Liver (tissue), 9 donors: ENCODE results near the gene C3orf52. TPM values are rescaled to one million over a fixed set of nuclear protein-coding genes. Genes with fewer than 3 reads are reported as not detected.

Source experiments
- DNase-seq: peaks from one replicate; pipeline ENCODE4 v3.0.0-alpha.2; 2017; ENCODE audit warnings: low spot score
- H3K27ac ChIP-seq, 2 donors: one replicate each; pipeline ENCODE4 v1.7.0; 2013; ENCODE audit warnings: inconsistent platforms in 2 of 2, low read length in 2 of 2, control low read depth in 1 of 2, low read depth in 1 of 2, mild to moderate bottlenecking in 1 of 2
- H3K27me3 ChIP-seq, 4 donors: one replicate each; pipeline versions ENCODE4 v1.6.1 to v1.7.0; 2013; ENCODE audit warnings: low read length in 3 of 4, inconsistent platforms in 1 of 4, mild to moderate bottlenecking in 1 of 4, moderate library complexity in 1 of 4; ENCODE audit not compliant: control insufficient read depth in 4 of 4, insufficient read depth in 4 of 4
- H3K36me3 ChIP-seq, 4 donors: one replicate each; pipeline versions ENCODE4 v1.6.1 to v1.7.0; 2013; ENCODE audit warnings: low read length in 3 of 4, mild to moderate bottlenecking in 3 of 4, low read depth in 1 of 4, moderate library complexity in 1 of 4; ENCODE audit not compliant: control insufficient read depth in 4 of 4, insufficient read depth in 3 of 4
- H3K4me1 ChIP-seq, 4 donors: one replicate each; pipeline versions ENCODE4 v1.6.1 to v1.7.0; 2013; ENCODE audit warnings: low read length in 3 of 4, mild to moderate bottlenecking in 3 of 4, moderate library complexity in 1 of 4; ENCODE audit not compliant: control insufficient read depth in 4 of 4, insufficient read depth in 4 of 4
- H3K4me3 ChIP-seq, 3 donors: one replicate each; pipeline versions ENCODE4 v1.6.1 to v1.7.0; 2013; ENCODE audit warnings: low read length in 3 of 3, control low read depth in 1 of 3, low read depth in 1 of 3, mild to moderate bottlenecking in 1 of 3
- H3K9ac ChIP-seq, 2 donors: one replicate each; pipeline ENCODE4 v1.7.0; 2013; ENCODE audit warnings: low read length in 2 of 2, mild to moderate bottlenecking in 2 of 2, moderate library complexity in 2 of 2, control low read depth in 1 of 2, low read depth in 1 of 2
- H3K9me3 ChIP-seq, 4 donors: one replicate each; pipeline versions ENCODE4 v1.6.1 to v1.7.0; 2013; ENCODE audit warnings: low read length in 3 of 4; ENCODE audit not compliant: control insufficient read depth in 4 of 4
- EGR1 ChIP-seq, 2 donors: IDR thresholded peaks; 2 replicates each; pipeline ENCODE4 v1.6.1; 2016 to 2018; ENCODE audit warnings: antibody characterized with exemption in 2 of 2, low read depth in 2 of 2
- FOXA2 ChIP-seq: IDR thresholded peaks from 2 replicates; pipeline ENCODE4 v1.6.1; 2016; ENCODE audit warnings: antibody characterized with exemption
- GABPA ChIP-seq, 2 donors: IDR thresholded peaks in 1 of 2; conservative IDR thresholded peaks in 1 of 2; 2 replicates each; pipeline ENCODE4 v1.6.1; 2016; ENCODE audit warnings: antibody characterized with exemption in 2 of 2, mild to moderate bottlenecking in 1 of 2, moderate library complexity in 1 of 2
- HNF4A ChIP-seq, 2 donors: conservative IDR thresholded peaks; 2 replicates each; pipeline ENCODE4 v1.6.1; 2016; ENCODE audit warnings: antibody characterized with exemption in 2 of 2, mild to moderate bottlenecking in 2 of 2
- HNF4G ChIP-seq: IDR thresholded peaks from 2 replicates; pipeline ENCODE4 v1.6.1; 2016; ENCODE audit warnings: antibody characterized with exemption
- JUND ChIP-seq, 2 donors: IDR thresholded peaks; 2 replicates each; pipeline ENCODE4 v1.6.1; 2016; ENCODE audit warnings: antibody characterized with exemption in 2 of 2
- NR2F2 ChIP-seq: IDR thresholded peaks from 2 replicates; pipeline ENCODE4 v1.6.1; 2016; ENCODE audit warnings: antibody characterized with exemption
- RAD21 ChIP-seq, 2 donors: IDR thresholded peaks; 2 replicates each; pipeline ENCODE4 v1.6.1; 2016; ENCODE audit warnings: antibody characterized with exemption in 2 of 2, mild to moderate bottlenecking in 2 of 2
- RXRA ChIP-seq, 2 donors: IDR thresholded peaks; 2 replicates each; pipeline ENCODE4 v1.6.1; 2017 to 2018; ENCODE audit warnings: antibody characterized with exemption in 2 of 2, mild to moderate bottlenecking in 1 of 2
- TAF1 ChIP-seq: conservative IDR thresholded peaks from 2 replicates; pipeline ENCODE4 v1.6.1; 2016; ENCODE audit warnings: antibody characterized with exemption, mild to moderate bottlenecking
- YY1 ChIP-seq: IDR thresholded peaks from 2 replicates; pipeline ENCODE4 v1.6.1; 2016; ENCODE audit warnings: antibody characterized with exemption, mild to moderate bottlenecking
- WGBS: extraction: QIAGEN DNeasy Blood & Tissue Kit; methylation state at CpG from one replicate; pipeline ENCODE4 v1.1.7; 2013; 5-methylcytosine and 5-hydroxymethylcytosine counted together
- polyA plus RNA-seq, 2 donors: library from polyadenylated mRNA; stranded (reverse) in 1 of 2; unstranded in 1 of 2; fragments of 200-250 nt in 1 of 2; fragments of >200 nt in 1 of 2; fragmentation: Nextera tagmentation in 1 of 2; extraction: Ambion mirVana in 1 of 2; gene quantifications; one replicate each; pipeline versions ENCODE4 v1.2.1 to v1.2.3, GENCODE V29; 2013 to 2015
- total RNA-seq, 2 donors: library from RNA; depleted of rRNA; stranded (reverse); fragments of >200 nt; gene quantifications; one replicate each; pipeline ENCODE4 v1.2.3, GENCODE V29; 2014
- TF ChIP-seq, protein P1 (sequence below): IDR thresholded peaks from 2 replicates; pipeline ENCODE4 v1.6.1; 2016; ENCODE audit warnings: antibody characterized with exemption
- TF ChIP-seq, protein P2 (sequence below): IDR thresholded peaks from 2 replicates; pipeline ENCODE4 v1.6.1; 2016; ENCODE audit warnings: antibody characterized with exemption
- TF ChIP-seq, protein P3 (sequence below): IDR thresholded peaks from 2 replicates; pipeline ENCODE4 v1.6.1; 2016; ENCODE audit warnings: antibody characterized with exemption, mild to moderate bottlenecking
- TF ChIP-seq, protein P4 (sequence below): fragments of 150-350 bp; IDR thresholded peaks from 2 replicates; pipeline ENCODE4 v1.5.1; 2017; ENCODE audit warnings: improper control_type of control experiment, low read depth, low read length; ENCODE audit not compliant: missing input control
- TF ChIP-seq, protein P5 (sequence below): IDR thresholded peaks from 2 replicates; pipeline ENCODE4 v1.6.1; 2016; ENCODE audit warnings: antibody characterized with exemption
- donor health status: healthy.
- donor health status: healthy.
- donor health status: healthy.
- donor health status: healthy.
- donor health status: healthy.

C3orf52 gene
- total and polyA plus RNA-seq, 4 donors, result 0.10 to 1.8 (median 0.47) TPM; not detected in 1

DNA sequence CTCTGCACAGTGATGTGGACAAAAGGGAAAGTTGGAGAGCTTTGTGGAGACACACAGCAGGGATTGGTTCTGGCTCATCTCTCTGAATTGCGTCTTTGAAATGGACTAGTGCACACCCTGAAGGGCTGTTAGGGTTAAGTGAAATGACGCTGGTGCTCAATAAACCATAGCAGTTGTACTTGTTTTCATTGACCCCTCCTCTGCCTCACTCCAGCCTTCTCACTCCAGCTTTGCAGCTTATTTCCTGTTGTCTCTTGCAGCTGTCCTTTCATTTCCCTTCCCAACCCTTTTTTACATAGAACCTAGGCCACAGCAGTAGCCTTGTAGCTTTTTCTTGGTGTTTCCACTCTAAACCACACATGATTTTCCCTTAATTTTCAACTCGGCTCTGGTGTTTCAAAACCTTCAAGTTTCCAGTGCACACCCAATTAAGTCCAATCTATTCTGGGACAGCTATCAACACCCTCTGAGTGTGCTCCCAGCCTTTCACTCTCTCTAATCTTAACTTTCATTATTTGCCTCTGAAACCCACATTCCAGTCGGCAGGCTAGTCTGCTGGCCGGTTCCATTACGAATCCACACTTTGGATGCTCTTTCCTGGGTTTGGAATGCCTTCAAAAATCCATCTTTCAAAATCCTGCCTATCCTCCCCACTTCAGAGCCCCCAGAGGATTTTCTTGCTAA is 6.4 kb downstream of the C3orf52 start:
- WGBS, result 61% methylated on average over 6 of the region's 6 CpGs
- H3K9ac ChIP-seq, result no peak overlapping the region
- no peak for DNase-seq
- no peaks in the 10 kb centered on the region for H3K9me3 ChIP-seq
- H3K4me3 ChIP-seq, result no peak overlapping the region
- no peaks in the 10 kb centered on the region for H3K36me3 ChIP-seq
- TF ChIP-seq FOXA2 (no peak), NR2F2 (no peak), TAF1 (no peak), HNF4G (no peak), JUND (IDR thresholded peaks at IDR 0.05) (no peak), RAD21 (IDR thresholded peaks at IDR 0.05) (no peak), GABPA (IDR thresholded peaks at IDR 0.05 in 1 of 2, conservative IDR thresholded peaks at IDR 0.05 in 1 of 2) (no peak)
- TF ChIP-seq, protein P1, sequence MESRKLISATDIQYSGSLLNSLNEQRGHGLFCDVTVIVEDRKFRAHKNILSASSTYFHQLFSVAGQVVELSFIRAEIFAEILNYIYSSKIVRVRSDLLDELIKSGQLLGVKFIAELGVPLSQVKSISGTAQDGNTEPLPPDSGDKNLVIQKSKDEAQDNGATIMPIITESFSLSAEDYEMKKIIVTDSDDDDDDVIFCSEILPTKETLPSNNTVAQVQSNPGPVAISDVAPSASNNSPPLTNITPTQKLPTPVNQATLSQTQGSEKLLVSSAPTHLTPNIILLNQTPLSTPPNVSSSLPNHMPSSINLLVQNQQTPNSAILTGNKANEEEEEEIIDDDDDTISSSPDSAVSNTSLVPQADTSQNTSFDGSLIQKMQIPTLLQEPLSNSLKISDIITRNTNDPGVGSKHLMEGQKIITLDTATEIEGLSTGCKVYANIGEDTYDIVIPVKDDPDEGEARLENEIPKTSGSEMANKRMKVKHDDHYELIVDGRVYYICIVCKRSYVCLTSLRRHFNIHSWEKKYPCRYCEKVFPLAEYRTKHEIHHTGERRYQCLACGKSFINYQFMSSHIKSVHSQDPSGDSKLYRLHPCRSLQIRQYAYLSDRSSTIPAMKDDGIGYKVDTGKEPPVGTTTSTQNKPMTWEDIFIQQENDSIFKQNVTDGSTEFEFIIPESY, result no peak
- TF ChIP-seq, protein P2, sequence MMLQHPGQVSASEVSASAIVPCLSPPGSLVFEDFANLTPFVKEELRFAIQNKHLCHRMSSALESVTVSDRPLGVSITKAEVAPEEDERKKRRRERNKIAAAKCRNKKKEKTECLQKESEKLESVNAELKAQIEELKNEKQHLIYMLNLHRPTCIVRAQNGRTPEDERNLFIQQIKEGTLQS, result no peak
- TF ChIP-seq, protein P3, sequence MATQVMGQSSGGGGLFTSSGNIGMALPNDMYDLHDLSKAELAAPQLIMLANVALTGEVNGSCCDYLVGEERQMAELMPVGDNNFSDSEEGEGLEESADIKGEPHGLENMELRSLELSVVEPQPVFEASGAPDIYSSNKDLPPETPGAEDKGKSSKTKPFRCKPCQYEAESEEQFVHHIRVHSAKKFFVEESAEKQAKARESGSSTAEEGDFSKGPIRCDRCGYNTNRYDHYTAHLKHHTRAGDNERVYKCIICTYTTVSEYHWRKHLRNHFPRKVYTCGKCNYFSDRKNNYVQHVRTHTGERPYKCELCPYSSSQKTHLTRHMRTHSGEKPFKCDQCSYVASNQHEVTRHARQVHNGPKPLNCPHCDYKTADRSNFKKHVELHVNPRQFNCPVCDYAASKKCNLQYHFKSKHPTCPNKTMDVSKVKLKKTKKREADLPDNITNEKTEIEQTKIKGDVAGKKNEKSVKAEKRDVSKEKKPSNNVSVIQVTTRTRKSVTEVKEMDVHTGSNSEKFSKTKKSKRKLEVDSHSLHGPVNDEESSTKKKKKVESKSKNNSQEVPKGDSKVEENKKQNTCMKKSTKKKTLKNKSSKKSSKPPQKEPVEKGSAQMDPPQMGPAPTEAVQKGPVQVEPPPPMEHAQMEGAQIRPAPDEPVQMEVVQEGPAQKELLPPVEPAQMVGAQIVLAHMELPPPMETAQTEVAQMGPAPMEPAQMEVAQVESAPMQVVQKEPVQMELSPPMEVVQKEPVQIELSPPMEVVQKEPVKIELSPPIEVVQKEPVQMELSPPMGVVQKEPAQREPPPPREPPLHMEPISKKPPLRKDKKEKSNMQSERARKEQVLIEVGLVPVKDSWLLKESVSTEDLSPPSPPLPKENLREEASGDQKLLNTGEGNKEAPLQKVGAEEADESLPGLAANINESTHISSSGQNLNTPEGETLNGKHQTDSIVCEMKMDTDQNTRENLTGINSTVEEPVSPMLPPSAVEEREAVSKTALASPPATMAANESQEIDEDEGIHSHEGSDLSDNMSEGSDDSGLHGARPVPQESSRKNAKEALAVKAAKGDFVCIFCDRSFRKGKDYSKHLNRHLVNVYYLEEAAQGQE, result no peak
- TF ChIP-seq, protein P4, sequence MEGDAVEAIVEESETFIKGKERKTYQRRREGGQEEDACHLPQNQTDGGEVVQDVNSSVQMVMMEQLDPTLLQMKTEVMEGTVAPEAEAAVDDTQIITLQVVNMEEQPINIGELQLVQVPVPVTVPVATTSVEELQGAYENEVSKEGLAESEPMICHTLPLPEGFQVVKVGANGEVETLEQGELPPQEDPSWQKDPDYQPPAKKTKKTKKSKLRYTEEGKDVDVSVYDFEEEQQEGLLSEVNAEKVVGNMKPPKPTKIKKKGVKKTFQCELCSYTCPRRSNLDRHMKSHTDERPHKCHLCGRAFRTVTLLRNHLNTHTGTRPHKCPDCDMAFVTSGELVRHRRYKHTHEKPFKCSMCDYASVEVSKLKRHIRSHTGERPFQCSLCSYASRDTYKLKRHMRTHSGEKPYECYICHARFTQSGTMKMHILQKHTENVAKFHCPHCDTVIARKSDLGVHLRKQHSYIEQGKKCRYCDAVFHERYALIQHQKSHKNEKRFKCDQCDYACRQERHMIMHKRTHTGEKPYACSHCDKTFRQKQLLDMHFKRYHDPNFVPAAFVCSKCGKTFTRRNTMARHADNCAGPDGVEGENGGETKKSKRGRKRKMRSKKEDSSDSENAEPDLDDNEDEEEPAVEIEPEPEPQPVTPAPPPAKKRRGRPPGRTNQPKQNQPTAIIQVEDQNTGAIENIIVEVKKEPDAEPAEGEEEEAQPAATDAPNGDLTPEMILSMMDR, result no peak
- TF ChIP-seq, protein P5, sequence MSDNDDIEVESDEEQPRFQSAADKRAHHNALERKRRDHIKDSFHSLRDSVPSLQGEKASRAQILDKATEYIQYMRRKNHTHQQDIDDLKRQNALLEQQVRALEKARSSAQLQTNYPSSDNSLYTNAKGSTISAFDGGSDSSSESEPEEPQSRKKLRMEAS, result no peak
- no peaks in the 10 kb centered on the region for H3K4me1 ChIP-seq
- no peak overlapping the region for H3K27ac ChIP-seq
- H3K27me3 ChIP-seq, result no peaks in the 10 kb centered on the region

DNA sequence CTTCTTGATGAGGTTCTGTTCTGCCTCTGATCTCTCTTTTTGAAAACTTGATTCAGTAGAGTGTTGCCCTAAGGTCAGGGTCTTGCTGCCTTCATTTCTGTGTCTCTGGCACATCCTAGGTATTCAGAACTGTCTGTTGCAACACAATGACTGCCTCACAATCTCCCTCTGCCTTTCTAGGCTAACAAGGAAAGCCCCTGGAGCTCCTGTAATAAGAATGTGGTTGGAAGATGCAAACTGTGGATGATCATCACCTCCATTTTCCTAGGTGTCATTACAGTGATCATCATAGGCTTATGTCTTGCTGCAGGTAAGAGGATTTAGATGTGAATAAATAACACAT is 7.0 kb downstream of the C3orf52 start:
- no peak overlapping the region for H3K27ac ChIP-seq
- no peak for DNase-seq
- no peak overlapping the region for H3K9ac ChIP-seq
- no peaks in the 10 kb centered on the region for H3K36me3 ChIP-seq
- no peak overlapping the region for H3K4me3 ChIP-seq
- no peaks in the 10 kb centered on the region for H3K4me1 ChIP-seq
- no peaks in the 10 kb centered on the region for H3K27me3 ChIP-seq
- H3K9me3 ChIP-seq, result no peaks in the 10 kb centered on the region
- TF ChIP-seq TAF1 (no peak), EGR1 (IDR thresholded peaks at IDR 0.05; ENCODE audit: low read depth in 2 of 2) (no peak), JUND (IDR thresholded peaks at IDR 0.05) (no peak), GABPA (IDR thresholded peaks at IDR 0.05 in 1 of 2, conservative IDR thresholded peaks at IDR 0.05 in 1 of 2) (no peak), RXRA (IDR thresholded peaks at IDR 0.05) (no peak), YY1 (no peak), RAD21 (IDR thresholded peaks at IDR 0.05) (no peak), FOXA2 (no peak), HNF4A (conservative IDR thresholded peaks at IDR 0.05) (no peak)
- TF ChIP-seq, protein P3, result no peak
- TF ChIP-seq, protein P1, result no peak
- TF ChIP-seq, protein P2, result no peak
- TF ChIP-seq, protein P5, result no peak
